Chondrocyte (in vitro differentiated cells): ENCODE measurements around the gene TEX55. TPM values are rescaled to one million over a fixed set of nuclear protein-coding genes. Genes with fewer than 3 reads are reported as not detected.
"Not testable (repeated sequence)": the region's sequence is repeated elsewhere in the genome, so short reads cannot be mapped to it uniquely, and the experiment has no call there.

Source experiments
- DNase-seq: peaks from one replicate; pipeline ENCODE4 v3.0.0; 2021; ENCODE audit warnings: mixed read lengths, low spot score
- H3K27ac Mint-ChIP-seq: one replicate; pipeline ENCODE4 v1.8.0; 2021; ENCODE audit warnings: mild to moderate bottlenecking, moderate library complexity, mixed read lengths; ENCODE audit not compliant: unreplicated experiment
- H3K27me3 Mint-ChIP-seq: 2 replicates; pipeline ENCODE4 v1.8.0; 2021; ENCODE audit warnings: low read depth, mixed read lengths
- H3K36me3 Mint-ChIP-seq: 2 replicates; pipeline ENCODE4 v1.8.0; 2021; ENCODE audit warnings: low read depth, mixed read lengths
- H3K4me1 Mint-ChIP-seq: 2 replicates; pipeline ENCODE4 v1.8.0; 2021; ENCODE audit warnings: low read depth, mild to moderate bottlenecking, mixed read lengths
- H3K4me3 Mint-ChIP-seq: one replicate; pipeline ENCODE4 v1.8.0; 2021; ENCODE audit warnings: mild to moderate bottlenecking, moderate library complexity, mixed read lengths; ENCODE audit not compliant: unreplicated experiment
- H3K9me3 Mint-ChIP-seq: 2 replicates; pipeline ENCODE4 v1.8.0; 2021; ENCODE audit warnings: low read depth, mixed read lengths
- total RNA-seq: library from RNA; stranded (reverse); gene quantifications from 3 replicates; pipeline ENCODE4 v1.2.1, GENCODE V29; 2021
- TF ChIP-seq, protein P1 (sequence below): fragments of 200-600 bp; sonication (generic); IDR thresholded peaks from 2 replicates; pipeline ENCODE4 v1.5.0; 2021; ENCODE audit warnings: antibody characterized with exemption, mild to moderate bottlenecking, moderate library complexity

TEX55 gene
- total RNA-seq, 1 donor from 2014 or later = not detected

DNA sequence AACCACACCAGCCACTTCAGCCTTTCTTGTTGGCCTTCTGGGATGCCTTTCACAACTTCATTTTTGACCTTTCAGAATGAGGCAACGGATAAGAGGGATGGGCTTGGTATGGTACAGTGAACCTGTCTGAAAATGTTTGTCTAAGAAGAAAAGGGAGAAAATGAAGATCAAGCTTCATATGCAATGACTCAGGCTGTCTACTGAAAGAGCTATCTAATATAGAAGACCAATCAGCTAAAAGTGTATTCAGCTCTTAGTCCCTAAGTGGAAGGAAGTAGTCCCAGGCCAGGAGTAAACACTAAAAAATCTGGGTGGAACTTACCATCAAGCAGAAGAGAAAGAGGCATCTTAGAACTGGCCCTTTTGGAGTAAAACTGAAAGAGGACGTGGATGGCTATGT is 15.3 kb downstream of the TEX55 start:
- Mint-ChIP-seq H3K27ac (no peak overlapping the region), H3K4me3 (no peak overlapping the region), H3K9me3 (peaks cover 18% of the 10 kb centered on the region), H3K27me3 (peaks cover 5% of the 10 kb centered on the region), H3K4me1 (no peaks in the 10 kb centered on the region), H3K36me3 (peaks cover 5% of the 10 kb centered on the region)
- TF ChIP-seq, protein P1, sequence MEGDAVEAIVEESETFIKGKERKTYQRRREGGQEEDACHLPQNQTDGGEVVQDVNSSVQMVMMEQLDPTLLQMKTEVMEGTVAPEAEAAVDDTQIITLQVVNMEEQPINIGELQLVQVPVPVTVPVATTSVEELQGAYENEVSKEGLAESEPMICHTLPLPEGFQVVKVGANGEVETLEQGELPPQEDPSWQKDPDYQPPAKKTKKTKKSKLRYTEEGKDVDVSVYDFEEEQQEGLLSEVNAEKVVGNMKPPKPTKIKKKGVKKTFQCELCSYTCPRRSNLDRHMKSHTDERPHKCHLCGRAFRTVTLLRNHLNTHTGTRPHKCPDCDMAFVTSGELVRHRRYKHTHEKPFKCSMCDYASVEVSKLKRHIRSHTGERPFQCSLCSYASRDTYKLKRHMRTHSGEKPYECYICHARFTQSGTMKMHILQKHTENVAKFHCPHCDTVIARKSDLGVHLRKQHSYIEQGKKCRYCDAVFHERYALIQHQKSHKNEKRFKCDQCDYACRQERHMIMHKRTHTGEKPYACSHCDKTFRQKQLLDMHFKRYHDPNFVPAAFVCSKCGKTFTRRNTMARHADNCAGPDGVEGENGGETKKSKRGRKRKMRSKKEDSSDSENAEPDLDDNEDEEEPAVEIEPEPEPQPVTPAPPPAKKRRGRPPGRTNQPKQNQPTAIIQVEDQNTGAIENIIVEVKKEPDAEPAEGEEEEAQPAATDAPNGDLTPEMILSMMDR = no peak
- DNase-seq = no peak

DNA sequence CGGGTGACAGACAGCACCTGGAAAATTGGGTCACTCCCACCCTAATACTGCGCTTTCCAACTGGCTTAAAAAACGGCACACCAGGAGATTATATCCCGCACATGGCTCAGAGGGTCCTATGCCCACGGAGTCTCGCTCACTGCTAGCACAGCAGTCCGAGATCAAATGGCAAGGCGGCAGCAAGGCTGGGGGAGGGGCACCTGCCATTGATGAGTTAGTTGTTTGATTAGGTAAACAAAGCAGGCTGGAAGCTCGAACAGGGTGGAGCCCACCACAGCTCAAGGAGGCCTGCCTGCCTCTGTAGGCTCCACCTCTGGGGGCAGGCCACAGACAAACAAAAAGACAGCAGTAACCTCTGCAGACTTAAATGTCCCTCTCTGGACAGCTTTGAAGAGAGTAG is 18.8 kb downstream of the TEX55 start:
- not testable (repeated sequence) for H3K27ac Mint-ChIP-seq, DNase-seq, H3K27me3 Mint-ChIP-seq, H3K36me3 Mint-ChIP-seq, H3K4me1 Mint-ChIP-seq, H3K4me3 Mint-ChIP-seq
- peaks cover 16% of the 10 kb centered on the region for H3K9me3 Mint-ChIP-seq

DNA sequence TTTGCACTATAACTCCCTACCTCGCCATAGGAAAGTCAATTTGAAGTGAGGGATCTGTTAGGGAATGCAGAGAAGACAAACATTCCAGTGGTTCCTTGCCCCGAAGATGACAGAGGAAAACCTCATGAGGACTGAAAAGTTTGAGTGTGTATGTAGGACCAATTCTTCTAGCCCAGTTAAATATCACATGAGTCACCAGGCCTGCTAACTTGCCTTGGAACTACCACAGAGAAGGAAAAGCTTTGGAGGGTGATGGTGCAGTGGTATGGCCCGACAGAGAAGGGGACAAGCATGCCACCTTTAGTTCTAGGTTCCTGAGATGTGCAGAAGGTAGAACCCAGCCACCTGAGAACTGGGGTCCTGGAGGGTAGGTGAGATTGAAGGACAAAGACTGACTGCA is 24.9 kb downstream of the TEX55 start:
- H3K27me3 Mint-ChIP-seq = peaks cover 2% of the 10 kb centered on the region
- peaks cover 3% of the 10 kb centered on the region for H3K9me3 Mint-ChIP-seq
- H3K36me3 Mint-ChIP-seq = no peaks in the 10 kb centered on the region
- H3K4me3 Mint-ChIP-seq = no peak overlapping the region
- no peak for DNase-seq
- TF ChIP-seq, protein P1 = no peak
- H3K4me1 Mint-ChIP-seq = peaks cover 4% of the 10 kb centered on the region
- no peak overlapping the region for H3K27ac Mint-ChIP-seq

DNA sequence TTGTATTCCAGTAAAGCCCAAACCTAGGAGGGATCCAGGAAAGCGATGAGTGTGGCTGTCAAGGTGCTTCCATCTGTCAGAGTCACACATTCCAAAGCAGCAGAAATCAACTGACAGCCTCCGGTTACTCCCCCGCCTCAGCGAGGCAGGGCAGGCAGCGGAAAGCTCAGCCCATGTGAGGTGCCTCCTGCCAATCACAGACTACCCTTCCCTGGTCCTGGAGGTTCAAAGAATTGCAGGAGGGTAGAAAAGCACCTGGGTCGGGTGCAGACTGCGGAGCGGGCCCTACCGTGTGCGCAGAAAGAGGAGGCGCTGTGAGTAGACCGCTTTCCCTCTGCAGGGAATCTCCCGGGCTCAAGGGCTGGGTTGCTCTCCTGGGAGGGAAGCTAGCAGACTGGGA is 27.4 kb downstream of the TEX55 start, which contains the start of gene UPK1B:
Gene UPK1B (plus strand): TSS at position 274 of the 400 bp plus-strand sequence. CDS start 13,144 bp downstream, outside the sequence.
- peaks cover 13% of the 10 kb centered on the region for H3K4me1 Mint-ChIP-seq
- H3K4me3 Mint-ChIP-seq = no peak within 1 kb of the TSS
- TF ChIP-seq, protein P1 = no peak
- no peak for DNase-seq
- H3K27ac Mint-ChIP-seq = no peak within 1 kb of the TSS
- no peaks in the 10 kb centered on the region for H3K9me3 Mint-ChIP-seq
- H3K36me3 Mint-ChIP-seq = no peaks in the 10 kb centered on the region
- peaks cover 2% of the 10 kb centered on the region for H3K27me3 Mint-ChIP-seq

DNA sequence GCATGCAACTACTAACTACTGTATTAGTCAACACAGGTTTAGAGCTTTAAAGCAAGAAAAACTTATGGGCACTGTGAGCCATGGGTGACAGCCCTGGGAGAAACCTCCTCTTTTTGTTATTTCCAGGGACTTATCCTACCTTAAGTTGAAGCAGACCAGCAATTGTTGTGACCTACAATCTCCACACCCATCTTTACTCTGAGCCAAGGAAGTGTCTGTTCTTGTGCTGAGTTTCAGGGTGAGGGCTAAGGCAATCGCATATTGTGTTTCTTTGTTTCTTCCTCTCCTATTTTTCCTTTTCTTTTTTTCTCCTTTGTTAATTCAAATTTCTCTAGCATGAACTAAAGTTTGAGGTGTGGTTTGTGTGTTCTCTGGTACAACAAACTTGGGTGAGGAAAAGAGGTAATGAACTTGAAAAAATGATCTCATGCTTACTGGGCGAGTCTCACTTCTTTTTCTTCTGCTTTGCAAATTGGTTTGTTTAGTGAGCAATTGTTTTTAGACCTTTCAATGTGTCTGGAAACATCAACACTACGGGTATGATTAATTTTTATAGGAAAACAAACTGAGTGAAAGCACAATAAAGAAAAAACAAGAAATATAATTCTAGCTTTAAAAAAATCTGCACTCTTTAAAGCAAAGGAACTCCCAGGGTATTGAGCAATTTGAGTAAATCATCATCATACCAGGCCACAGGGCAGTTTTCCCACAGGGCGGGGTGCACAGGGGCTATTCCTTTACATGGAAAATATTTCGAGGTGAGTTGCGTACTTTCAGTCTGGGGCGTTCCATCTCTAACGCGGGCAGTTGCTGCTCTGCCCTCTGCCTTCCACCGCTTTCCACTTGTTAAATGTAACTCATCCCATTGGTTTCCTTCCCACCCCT is 30.1 kb downstream of the TEX55 start:
- H3K27ac Mint-ChIP-seq = no peak overlapping the region
- H3K4me1 Mint-ChIP-seq = peaks cover 13% of the 10 kb centered on the region
- DNase-seq = no peak
- H3K27me3 Mint-ChIP-seq = peaks cover 2% of the 10 kb centered on the region
- TF ChIP-seq, protein P1 = no peak
- H3K9me3 Mint-ChIP-seq = no peaks in the 10 kb centered on the region
- no peak overlapping the region for H3K4me3 Mint-ChIP-seq
- no peaks in the 10 kb centered on the region for H3K36me3 Mint-ChIP-seq
